HEK293 (cell line): ENCODE data around the gene PTER.

Experiments
- CTCF ChIA-PET: fragments of 350-600 bp; formaldehyde crosslinking; extraction: SDS; loops from one replicate; lab custom pipeline; 2021; ENCODE audit warnings: antibody characterized with exemption; lab: Yijun Ruan, JAX
- POLR2A ChIA-PET: fragments of 300-600 bp; formaldehyde crosslinking; extraction: SDS; loops from one replicate; lab custom pipeline; 2020; ENCODE audit warnings: antibody characterized with exemption, inconsistent platforms; lab: Yijun Ruan, JAX
- H3K27ac ChIP-seq: fragments of 200-500 bp; sonication (Bioruptor generic); 2 replicates; pipeline ENCODE4 v1.5.1; 2014; ENCODE audit warnings: low read depth, low read length, control low read depth, inconsistent platforms; ENCODE audit errors: extremely low read depth
- H3K36me3 ChIP-seq, 2 experiments: fragments of 200-500 bp in 1 of 2; sonication (Bioruptor generic) in 1 of 2; 1 replicate in 1 of 2; 2 replicates in 1 of 2; pipeline ENCODE4 v1.5.1; 2014 to 2017; ENCODE audit warnings: inconsistent platforms in 2 of 2, low read length in 2 of 2; ENCODE audit not compliant: control insufficient read depth in 2 of 2, insufficient read depth in 1 of 2
- H3K4me1 ChIP-seq: fragments of 200-500 bp; sonication (Bioruptor generic); 2 replicates; pipeline ENCODE4 v1.5.1; 2014; ENCODE audit warnings: mild to moderate bottlenecking, low read length, inconsistent platforms; ENCODE audit not compliant: control insufficient read depth, insufficient read depth
- H3K4me3 ChIP-seq: 2 replicates; pipeline ENCODE4 v1.5.1; 2011; ENCODE audit warnings: low read depth, mild to moderate bottlenecking, control low read depth, low read length, moderate library complexity
- H3K9me3 ChIP-seq: fragments of 200-500 bp; sonication (Bioruptor generic); 2 replicates; pipeline ENCODE4 v1.5.1; 2014; ENCODE audit warnings: low read depth, low read length, inconsistent platforms; ENCODE audit not compliant: control insufficient read depth, insufficient read depth
- ZFP3 ChIP-seq: fragments of 450-650 bp; formaldehyde crosslinking; IDR thresholded peaks from 2 replicates; pipeline ENCODE4 v1.5.1; 2016; ENCODE audit warnings: low read depth, missing biosample characterization, missing genetic modification characterization
- ZFP69B ChIP-seq: fragments of 450-650 bp; formaldehyde crosslinking; IDR thresholded peaks from 2 replicates; pipeline ENCODE4 v1.5.1; 2016; ENCODE audit warnings: missing biosample characterization, missing genetic modification characterization
- ZNF133 ChIP-seq: fragments of 450-650 bp; formaldehyde crosslinking; IDR thresholded peaks from 2 replicates; pipeline ENCODE4 v1.5.1; 2016; ENCODE audit warnings: missing biosample characterization, missing genetic modification characterization
- ZNF221 ChIP-seq: fragments of 450-650 bp; formaldehyde crosslinking; IDR thresholded peaks from 2 replicates; pipeline ENCODE4 v1.5.1; 2017; ENCODE audit warnings: missing biosample characterization, missing genetic modification characterization, borderline replicate concordance
- ZNF23 ChIP-seq: fragments of 450-650 bp; formaldehyde crosslinking; IDR thresholded peaks from 2 replicates; pipeline ENCODE4 v1.5.1; 2016; ENCODE audit warnings: missing biosample characterization, missing genetic modification characterization, borderline replicate concordance
- ZNF248 ChIP-seq: fragments of 450-650 bp; formaldehyde crosslinking; IDR thresholded peaks from 2 replicates; pipeline ENCODE4 v1.5.1; 2017; ENCODE audit warnings: missing biosample characterization, missing genetic modification characterization
- ZNF600 ChIP-seq: fragments of 450-650 bp; formaldehyde crosslinking; IDR thresholded peaks from 2 replicates; pipeline ENCODE4 v1.5.1; 2016; ENCODE audit warnings: missing biosample characterization, missing genetic modification characterization
- ZNF791 ChIP-seq: fragments of 450-650 bp; formaldehyde crosslinking; IDR thresholded peaks from 2 replicates; pipeline ENCODE4 v1.5.1; 2016; ENCODE audit warnings: missing biosample characterization, missing genetic modification characterization
- ZSCAN16 ChIP-seq: fragments of 450-650 bp; formaldehyde crosslinking; IDR thresholded peaks from 2 replicates; pipeline ENCODE4 v1.5.1; 2016; ENCODE audit warnings: missing biosample characterization, missing genetic modification characterization
- TF ChIP-seq, protein P1 (sequence below): fragments of 450-650 bp; formaldehyde crosslinking; IDR thresholded peaks from 2 replicates; pipeline ENCODE4 v1.5.1; 2016; ENCODE audit warnings: missing biosample characterization, missing genetic modification characterization, low read depth
- TF ChIP-seq, protein P2 (sequence below): fragments of 450-650 bp; formaldehyde crosslinking; IDR thresholded peaks from 2 replicates; pipeline ENCODE4 v1.5.1; 2016; ENCODE audit warnings: missing biosample characterization, missing genetic modification characterization
- TF ChIP-seq, protein P3 (sequence below): fragments of 450-650 bp; formaldehyde crosslinking; IDR thresholded peaks from 2 replicates; pipeline ENCODE4 v1.5.1; 2017; ENCODE audit warnings: missing biosample characterization, missing genetic modification characterization
- TF ChIP-seq, protein P4 (sequence below): fragments of 450-650 bp; formaldehyde crosslinking; IDR thresholded peaks from 2 replicates; pipeline ENCODE4; 2016; ENCODE audit warnings: missing biosample characterization, missing genetic modification characterization
- TF ChIP-seq, protein P5 (sequence below): fragments of 450-650 bp; formaldehyde crosslinking; IDR thresholded peaks from 2 replicates; pipeline ENCODE4 v1.5.1; 2016; ENCODE audit warnings: missing biosample characterization, missing genetic modification characterization
- TF ChIP-seq, protein P6 (sequence below): fragments of 450-650 bp; formaldehyde crosslinking; optimal IDR thresholded peaks from 2 replicates; pipeline ENCODE3; 2016; ENCODE audit warnings: missing biosample characterization, mild to moderate bottlenecking, missing genetic modification characterization
- TF ChIP-seq, protein P7 (sequence below): fragments of 450-650 bp; formaldehyde crosslinking; IDR thresholded peaks from 2 replicates; pipeline ENCODE4 v1.5.1; 2016; ENCODE audit warnings: missing biosample characterization, missing genetic modification characterization

The PTER gene

DNA sequence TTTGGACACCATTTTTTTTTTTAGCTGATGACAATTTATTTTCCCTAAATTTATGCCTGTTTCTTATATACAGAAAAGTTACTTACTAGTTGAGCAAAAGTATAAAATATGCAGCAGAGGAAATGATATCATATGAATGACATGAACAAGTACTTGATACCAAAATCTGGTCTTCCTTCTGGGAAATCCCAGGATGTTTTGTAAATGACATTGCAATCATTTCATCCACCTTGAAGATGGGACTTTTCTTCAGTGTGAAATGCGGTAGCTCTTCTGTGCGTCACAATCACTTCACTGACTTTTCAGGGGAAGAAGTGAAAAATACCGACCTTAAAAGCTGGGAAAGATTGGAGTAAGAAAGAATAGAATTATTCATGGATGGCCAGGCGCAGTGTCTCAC, 61.1 kb downstream of the PTER start (continued):
- TF ChIP-seq ZNF600: no peak
- TF ChIP-seq, protein P1, sequence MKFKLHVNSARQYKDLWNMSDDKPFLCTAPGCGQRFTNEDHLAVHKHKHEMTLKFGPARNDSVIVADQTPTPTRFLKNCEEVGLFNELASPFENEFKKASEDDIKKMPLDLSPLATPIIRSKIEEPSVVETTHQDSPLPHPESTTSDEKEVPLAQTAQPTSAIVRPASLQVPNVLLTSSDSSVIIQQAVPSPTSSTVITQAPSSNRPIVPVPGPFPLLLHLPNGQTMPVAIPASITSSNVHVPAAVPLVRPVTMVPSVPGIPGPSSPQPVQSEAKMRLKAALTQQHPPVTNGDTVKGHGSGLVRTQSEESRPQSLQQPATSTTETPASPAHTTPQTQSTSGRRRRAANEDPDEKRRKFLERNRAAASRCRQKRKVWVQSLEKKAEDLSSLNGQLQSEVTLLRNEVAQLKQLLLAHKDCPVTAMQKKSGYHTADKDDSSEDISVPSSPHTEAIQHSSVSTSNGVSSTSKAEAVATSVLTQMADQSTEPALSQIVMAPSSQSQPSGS (tag by site-specific recombination): no peak
- no peak for TF ChIP-seq ZNF133 (tag by site-specific recombination)
- TF ChIP-seq ZFP69B (tag by site-specific recombination): no peak

DNA sequence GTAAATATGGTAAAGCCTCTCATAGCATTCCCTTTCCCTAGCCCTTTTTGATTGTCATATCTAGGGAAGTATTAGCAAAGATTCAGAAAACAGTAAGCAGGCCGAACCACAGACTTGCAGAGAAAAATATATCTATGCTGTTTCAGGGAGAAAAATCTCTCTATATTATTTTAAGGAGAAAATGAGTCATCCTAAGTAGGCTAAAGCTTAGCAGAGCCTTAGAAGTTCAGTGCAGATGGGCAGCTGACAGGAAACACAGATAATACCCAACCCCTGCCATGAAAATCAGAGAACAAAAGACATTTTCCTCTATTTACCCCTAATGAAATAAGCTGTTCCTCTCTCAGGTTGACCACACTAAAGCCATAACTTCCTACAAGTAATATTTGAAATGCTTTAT, 68.4 kb downstream of the PTER start:
- Histone ChIP-seq H3K9me3 (no peaks in the 10 kb centered on the region), H3K4me3 (no peak overlapping the region), H3K27ac (no peak overlapping the region), H3K4me1 (no peaks in the 10 kb centered on the region), H3K36me3 (peaks cover 0 to 12% of the 10 kb centered on the region in 2 experiments; a peak in 1 of 3 replicates)
- ChIA-PET CTCF (no interaction called here), POLR2A (no interaction called here)
- TF ChIP-seq ZFP3 (tag by site-specific recombination) (no peak), ZNF221 (tag by site-specific recombination) (no peak), ZNF23 (tag by site-specific recombination) (no peak), ZSCAN16 (no peak), ZNF791 (tag by site-specific recombination) (no peak), ZNF248 (tag by site-specific recombination) (no peak)
- TF ChIP-seq, protein P2, sequence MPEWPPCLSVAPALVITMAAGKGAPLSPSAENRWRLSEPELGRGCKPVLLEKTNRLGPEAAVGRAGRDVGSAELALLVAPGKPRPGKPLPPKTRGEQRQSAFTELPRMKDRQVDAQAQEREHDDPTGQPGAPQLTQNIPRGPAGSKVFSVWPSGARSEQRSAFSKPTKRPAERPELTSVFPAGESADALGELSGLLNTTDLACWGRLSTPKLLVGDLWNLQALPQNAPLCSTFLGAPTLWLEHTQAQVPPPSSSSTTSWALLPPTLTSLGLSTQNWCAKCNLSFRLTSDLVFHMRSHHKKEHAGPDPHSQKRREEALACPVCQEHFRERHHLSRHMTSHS (tag by site-specific recombination): no peak
- TF ChIP-seq, protein P3, sequence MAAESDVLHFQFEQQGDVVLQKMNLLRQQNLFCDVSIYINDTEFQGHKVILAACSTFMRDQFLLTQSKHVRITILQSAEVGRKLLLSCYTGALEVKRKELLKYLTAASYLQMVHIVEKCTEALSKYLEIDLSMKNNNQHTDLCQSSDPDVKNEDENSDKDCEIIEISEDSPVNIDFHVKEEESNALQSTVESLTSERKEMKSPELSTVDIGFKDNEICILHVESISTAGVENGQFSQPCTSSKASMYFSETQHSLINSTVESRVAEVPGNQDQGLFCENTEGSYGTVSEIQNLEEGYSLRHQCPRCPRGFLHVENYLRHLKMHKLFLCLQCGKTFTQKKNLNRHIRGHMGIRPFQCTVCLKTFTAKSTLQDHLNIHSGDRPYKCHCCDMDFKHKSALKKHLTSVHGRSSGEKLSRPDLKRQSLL (tag by site-specific recombination): no peak
- TF ChIP-seq, protein P4, sequence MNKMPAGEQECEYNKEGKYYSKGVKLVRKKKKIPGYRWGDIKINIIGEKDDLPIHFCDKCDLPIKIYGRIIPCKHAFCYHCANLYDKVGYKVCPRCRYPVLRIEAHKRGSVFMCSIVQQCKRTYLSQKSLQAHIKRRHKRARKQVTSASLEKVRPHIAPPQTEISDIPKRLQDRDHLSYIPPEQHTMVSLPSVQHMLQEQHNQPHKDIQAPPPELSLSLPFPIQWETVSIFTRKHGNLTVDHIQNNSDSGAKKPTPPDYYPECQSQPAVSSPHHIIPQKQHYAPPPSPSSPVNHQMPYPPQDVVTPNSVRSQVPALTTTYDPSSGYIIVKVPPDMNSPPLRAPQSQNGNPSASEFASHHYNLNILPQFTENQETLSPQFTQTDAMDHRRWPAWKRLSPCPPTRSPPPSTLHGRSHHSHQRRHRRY: no peak
- TF ChIP-seq, protein P5, sequence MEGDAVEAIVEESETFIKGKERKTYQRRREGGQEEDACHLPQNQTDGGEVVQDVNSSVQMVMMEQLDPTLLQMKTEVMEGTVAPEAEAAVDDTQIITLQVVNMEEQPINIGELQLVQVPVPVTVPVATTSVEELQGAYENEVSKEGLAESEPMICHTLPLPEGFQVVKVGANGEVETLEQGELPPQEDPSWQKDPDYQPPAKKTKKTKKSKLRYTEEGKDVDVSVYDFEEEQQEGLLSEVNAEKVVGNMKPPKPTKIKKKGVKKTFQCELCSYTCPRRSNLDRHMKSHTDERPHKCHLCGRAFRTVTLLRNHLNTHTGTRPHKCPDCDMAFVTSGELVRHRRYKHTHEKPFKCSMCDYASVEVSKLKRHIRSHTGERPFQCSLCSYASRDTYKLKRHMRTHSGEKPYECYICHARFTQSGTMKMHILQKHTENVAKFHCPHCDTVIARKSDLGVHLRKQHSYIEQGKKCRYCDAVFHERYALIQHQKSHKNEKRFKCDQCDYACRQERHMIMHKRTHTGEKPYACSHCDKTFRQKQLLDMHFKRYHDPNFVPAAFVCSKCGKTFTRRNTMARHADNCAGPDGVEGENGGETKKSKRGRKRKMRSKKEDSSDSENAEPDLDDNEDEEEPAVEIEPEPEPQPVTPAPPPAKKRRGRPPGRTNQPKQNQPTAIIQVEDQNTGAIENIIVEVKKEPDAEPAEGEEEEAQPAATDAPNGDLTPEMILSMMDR: no peak
- TF ChIP-seq, protein P6, sequence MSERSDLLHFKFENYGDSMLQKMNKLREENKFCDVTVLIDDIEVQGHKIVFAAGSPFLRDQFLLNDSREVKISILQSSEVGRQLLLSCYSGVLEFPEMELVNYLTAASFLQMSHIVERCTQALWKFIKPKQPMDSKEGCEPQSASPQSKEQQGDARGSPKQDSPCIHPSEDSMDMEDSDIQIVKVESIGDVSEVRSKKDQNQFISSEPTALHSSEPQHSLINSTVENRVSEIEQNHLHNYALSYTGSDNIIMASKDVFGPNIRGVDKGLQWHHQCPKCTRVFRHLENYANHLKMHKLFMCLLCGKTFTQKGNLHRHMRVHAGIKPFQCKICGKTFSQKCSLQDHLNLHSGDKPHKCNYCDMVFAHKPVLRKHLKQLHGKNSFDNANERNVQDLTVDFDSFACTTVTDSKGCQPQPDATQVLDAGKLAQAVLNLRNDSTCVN (tag by site-specific recombination): no peak
- TF ChIP-seq, protein P7, sequence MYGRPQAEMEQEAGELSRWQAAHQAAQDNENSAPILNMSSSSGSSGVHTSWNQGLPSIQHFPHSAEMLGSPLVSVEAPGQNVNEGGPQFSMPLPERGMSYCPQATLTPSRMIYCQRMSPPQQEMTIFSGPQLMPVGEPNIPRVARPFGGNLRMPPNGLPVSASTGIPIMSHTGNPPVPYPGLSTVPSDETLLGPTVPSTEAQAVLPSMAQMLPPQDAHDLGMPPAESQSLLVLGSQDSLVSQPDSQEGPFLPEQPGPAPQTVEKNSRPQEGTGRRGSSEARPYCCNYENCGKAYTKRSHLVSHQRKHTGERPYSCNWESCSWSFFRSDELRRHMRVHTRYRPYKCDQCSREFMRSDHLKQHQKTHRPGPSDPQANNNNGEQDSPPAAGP (tag by site-specific recombination): no peak
